ENCODE measurements around the gene KIAA0513.

The KIAA0513 gene

DNA sequence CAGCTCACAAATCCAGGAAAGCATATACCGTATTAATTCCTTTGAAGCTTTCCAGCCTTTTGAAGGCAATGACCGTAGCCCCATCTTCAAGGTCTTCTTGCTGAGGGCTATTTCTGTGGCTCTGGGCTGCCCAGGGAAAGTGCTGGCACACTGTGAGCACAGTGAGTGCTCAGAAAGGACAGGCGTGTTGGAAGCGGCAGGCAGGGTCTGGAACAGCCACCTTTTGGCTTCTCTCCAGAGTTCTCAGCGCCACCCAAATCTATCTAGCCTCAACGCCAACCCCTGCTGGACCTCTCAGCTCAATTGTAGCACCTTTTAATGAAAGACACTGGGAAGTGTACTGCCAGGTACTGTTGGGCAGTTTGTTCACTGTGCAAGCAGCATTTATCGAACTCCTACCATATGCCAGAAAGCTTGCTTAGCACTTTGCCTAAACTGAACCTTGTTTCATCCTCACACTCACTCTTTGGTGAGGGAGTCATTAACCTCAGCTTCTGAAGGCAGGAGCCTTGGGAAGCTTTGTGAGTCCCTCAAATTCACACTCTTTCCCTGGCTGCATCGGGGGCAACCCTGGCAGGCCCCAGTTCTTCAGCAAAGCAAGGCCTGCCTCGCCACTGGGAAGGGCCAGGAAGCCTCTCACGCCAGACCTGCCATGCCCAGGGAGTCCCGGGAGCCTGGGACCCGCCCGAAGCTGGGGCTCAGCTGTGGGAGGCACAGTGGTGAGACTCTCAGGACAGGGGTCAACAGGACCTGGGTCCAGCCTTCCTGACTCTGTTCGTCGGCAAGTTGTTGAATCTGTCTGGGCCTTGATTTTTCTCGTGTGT is 98.2 kb downstream of the KIAA0513 start:
- no peak overlapping the region for H3K4me3 ChIP-seq (replicated peaks; ENCODE audit: insufficient read depth, low read length)
- no peak for TF ChIP-seq GABPA (IDR thresholded peaks at IDR 0.05; ENCODE audit: low read depth)
- TF ChIP-seq SPI1 (IDR thresholded peaks at IDR 0.05; ENCODE audit: borderline replicate concordance, low read depth): no peak
- TF ChIP-seq POLR2AphosphoS5 (IDR thresholded peaks at IDR 0.05; ENCODE audit: low read depth): no peak
- TF ChIP-seq, protein P1, sequence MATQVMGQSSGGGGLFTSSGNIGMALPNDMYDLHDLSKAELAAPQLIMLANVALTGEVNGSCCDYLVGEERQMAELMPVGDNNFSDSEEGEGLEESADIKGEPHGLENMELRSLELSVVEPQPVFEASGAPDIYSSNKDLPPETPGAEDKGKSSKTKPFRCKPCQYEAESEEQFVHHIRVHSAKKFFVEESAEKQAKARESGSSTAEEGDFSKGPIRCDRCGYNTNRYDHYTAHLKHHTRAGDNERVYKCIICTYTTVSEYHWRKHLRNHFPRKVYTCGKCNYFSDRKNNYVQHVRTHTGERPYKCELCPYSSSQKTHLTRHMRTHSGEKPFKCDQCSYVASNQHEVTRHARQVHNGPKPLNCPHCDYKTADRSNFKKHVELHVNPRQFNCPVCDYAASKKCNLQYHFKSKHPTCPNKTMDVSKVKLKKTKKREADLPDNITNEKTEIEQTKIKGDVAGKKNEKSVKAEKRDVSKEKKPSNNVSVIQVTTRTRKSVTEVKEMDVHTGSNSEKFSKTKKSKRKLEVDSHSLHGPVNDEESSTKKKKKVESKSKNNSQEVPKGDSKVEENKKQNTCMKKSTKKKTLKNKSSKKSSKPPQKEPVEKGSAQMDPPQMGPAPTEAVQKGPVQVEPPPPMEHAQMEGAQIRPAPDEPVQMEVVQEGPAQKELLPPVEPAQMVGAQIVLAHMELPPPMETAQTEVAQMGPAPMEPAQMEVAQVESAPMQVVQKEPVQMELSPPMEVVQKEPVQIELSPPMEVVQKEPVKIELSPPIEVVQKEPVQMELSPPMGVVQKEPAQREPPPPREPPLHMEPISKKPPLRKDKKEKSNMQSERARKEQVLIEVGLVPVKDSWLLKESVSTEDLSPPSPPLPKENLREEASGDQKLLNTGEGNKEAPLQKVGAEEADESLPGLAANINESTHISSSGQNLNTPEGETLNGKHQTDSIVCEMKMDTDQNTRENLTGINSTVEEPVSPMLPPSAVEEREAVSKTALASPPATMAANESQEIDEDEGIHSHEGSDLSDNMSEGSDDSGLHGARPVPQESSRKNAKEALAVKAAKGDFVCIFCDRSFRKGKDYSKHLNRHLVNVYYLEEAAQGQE (IDR thresholded peaks at IDR 0.05; ENCODE audit: insufficient replicate concordance, low read depth): no peak
- TF ChIP-seq, protein P2, sequence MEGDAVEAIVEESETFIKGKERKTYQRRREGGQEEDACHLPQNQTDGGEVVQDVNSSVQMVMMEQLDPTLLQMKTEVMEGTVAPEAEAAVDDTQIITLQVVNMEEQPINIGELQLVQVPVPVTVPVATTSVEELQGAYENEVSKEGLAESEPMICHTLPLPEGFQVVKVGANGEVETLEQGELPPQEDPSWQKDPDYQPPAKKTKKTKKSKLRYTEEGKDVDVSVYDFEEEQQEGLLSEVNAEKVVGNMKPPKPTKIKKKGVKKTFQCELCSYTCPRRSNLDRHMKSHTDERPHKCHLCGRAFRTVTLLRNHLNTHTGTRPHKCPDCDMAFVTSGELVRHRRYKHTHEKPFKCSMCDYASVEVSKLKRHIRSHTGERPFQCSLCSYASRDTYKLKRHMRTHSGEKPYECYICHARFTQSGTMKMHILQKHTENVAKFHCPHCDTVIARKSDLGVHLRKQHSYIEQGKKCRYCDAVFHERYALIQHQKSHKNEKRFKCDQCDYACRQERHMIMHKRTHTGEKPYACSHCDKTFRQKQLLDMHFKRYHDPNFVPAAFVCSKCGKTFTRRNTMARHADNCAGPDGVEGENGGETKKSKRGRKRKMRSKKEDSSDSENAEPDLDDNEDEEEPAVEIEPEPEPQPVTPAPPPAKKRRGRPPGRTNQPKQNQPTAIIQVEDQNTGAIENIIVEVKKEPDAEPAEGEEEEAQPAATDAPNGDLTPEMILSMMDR (IDR thresholded peaks at IDR 0.05; ENCODE audit: insufficient read depth, low read length): no peak
- H3K27me3 ChIP-seq (ENCODE audit: insufficient read depth, poor library complexity, severe bottlenecking): peaks cover 10% of the 10 kb centered on the region
- no peak overlapping the region for H3K27ac ChIP-seq (replicated peaks)
- no peak for DNase-seq (ENCODE audit: low read depth in 1 of 2, low spot score in 1 of 2)

DNA sequence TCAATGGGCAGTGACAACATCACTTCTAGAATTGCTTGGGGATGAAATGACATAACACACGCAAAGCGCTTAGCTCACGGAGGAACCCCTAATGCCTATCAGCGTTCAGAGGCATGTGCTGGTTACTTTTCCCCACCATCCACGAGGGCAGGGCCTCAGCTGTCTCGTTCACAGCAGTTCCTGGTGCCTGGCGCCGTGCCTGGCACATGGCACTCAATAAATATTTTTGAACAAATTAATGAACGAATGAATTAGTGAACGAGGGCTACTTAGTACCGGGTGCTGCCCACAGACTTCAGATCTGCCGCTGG is 98.8 kb downstream of the KIAA0513 start:
- Histone ChIP-seq H3K4me3 (replicated peaks; ENCODE audit: insufficient read depth, low read length) (no peak overlapping the region), H3K27me3 (ENCODE audit: insufficient read depth, poor library complexity, severe bottlenecking) (peaks cover 10% of the 10 kb centered on the region), H3K27ac (replicated peaks) (no peak overlapping the region)
- TF ChIP-seq GABPA (IDR thresholded peaks at IDR 0.05; ENCODE audit: low read depth) (no peak), POLR2AphosphoS5 (IDR thresholded peaks at IDR 0.05; ENCODE audit: low read depth) (no peak), SPI1 (IDR thresholded peaks at IDR 0.05; ENCODE audit: borderline replicate concordance, low read depth) (no peak)
- TF ChIP-seq, protein P2 (IDR thresholded peaks at IDR 0.05; ENCODE audit: insufficient read depth, low read length): no peak
- no peak for DNase-seq (ENCODE audit: low read depth in 1 of 2, low spot score in 1 of 2)

DNA sequence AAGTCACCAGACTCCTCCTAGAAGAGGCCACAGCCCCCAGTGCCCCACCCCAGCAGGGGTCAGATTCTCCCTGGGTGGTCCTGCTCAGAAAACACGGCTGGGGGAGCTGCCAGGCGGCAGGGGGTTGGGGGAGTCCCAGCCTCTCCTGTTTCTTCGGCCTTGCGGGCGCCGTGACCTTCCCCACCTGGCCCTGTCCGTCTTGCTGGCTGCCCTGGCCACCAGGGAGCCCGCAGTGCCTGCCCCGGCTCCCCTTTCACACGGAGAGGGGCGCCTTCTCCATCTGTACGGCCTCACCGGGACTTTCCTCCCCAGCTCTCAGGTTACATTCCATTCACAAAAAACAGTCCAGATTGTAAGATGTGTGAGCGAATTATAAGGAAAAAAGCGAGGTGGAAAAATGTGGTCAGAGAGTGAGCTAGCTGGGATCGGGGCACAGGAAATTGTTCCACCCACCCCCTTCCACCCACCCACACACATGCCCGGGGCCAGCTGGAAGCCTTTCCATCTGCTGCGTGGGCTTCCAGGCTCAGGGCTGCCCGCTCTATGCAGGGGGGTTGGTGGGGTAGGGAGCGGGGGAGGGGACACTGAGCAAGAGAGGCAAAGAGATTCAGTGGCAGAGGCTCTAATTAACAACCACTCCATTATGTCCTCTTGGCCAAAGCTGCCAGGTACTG is 99.2 kb downstream of the KIAA0513 start:
- Histone ChIP-seq H3K4me3 (replicated peaks; ENCODE audit: insufficient read depth, low read length) (no peak overlapping the region), H3K27me3 (ENCODE audit: insufficient read depth, poor library complexity, severe bottlenecking) (peaks cover 10% of the 10 kb centered on the region), H3K27ac (replicated peaks) (no peak overlapping the region)
- DNase-seq (ENCODE audit: low read depth in 1 of 2, low spot score in 1 of 2): no peak
- no peak for TF ChIP-seq POLR2AphosphoS5 (IDR thresholded peaks at IDR 0.05; ENCODE audit: low read depth)
- no peak for TF ChIP-seq SPI1 (IDR thresholded peaks at IDR 0.05; ENCODE audit: borderline replicate concordance, low read depth)
- TF ChIP-seq, protein P2 (IDR thresholded peaks at IDR 0.05; ENCODE audit: insufficient read depth, low read length): no peak
- TF ChIP-seq, protein P1 (IDR thresholded peaks at IDR 0.05; ENCODE audit: insufficient replicate concordance, low read depth): no peak
- no peak for TF ChIP-seq GABPA (IDR thresholded peaks at IDR 0.05; ENCODE audit: low read depth)
